GM21737 (cell line): ENCODE measurements around the gene KRT86.
"Not testable (repeated sequence)": the region's sequence is repeated elsewhere in the genome, so short reads cannot be mapped to it uniquely, and the experiment has no call there.

Source experiments
- ATAC-seq: cut with Tn5 transposase; IDR thresholded peaks from one replicate; pipeline ENCODE4 v1.9.1; 2021; ENCODE audit warnings: mild to moderate bottlenecking, moderate library complexity; ENCODE audit not compliant: unreplicated experiment

The KRT86 gene

GRCh38 chr12:52267266-52267665 lies 7.2 kb upstream of the KRT86 start:
- no peak for ATAC-seq

- no peak for ATAC-seq
These were observed 6.7 kb upstream of the KRT86 start for GRCh38 chr12:52267699-52268098.

- ATAC-seq: no peak
These were observed 6.2 kb upstream of the KRT86 start for GRCh38 chr12:52268212-52268611.

- ATAC-seq: no peak
These were observed 3.8 kb upstream of the KRT86 start for GRCh38 chr12:52270541-52271070.

- no peak for ATAC-seq
These were observed 3.3 kb upstream of the KRT86 start for GRCh38 chr12:52271158-52271557.

GRCh38 chr12:52275686-52276085 lies 1.2 kb downstream of the KRT86 start:
- ATAC-seq: no peak

GRCh38 chr12:52277486-52278245 lies 3.2 kb downstream of the KRT86 start:
- ATAC-seq: no peak

- no peak for ATAC-seq
These were observed 4.4 kb downstream of the KRT86 start for GRCh38 chr12:52278575-52279421.

GRCh38 chr12:52279422-52280318 lies 5.2 kb downstream of the KRT86 start:
- no peak for ATAC-seq

- no peak for ATAC-seq
These were observed 5.9 kb downstream of the KRT86 start for GRCh38 chr12:52280319-52280795.

GRCh38 chr12:52280796-52281560 lies 6.5 kb downstream of the KRT86 start:
- no peak for ATAC-seq

DNA sequence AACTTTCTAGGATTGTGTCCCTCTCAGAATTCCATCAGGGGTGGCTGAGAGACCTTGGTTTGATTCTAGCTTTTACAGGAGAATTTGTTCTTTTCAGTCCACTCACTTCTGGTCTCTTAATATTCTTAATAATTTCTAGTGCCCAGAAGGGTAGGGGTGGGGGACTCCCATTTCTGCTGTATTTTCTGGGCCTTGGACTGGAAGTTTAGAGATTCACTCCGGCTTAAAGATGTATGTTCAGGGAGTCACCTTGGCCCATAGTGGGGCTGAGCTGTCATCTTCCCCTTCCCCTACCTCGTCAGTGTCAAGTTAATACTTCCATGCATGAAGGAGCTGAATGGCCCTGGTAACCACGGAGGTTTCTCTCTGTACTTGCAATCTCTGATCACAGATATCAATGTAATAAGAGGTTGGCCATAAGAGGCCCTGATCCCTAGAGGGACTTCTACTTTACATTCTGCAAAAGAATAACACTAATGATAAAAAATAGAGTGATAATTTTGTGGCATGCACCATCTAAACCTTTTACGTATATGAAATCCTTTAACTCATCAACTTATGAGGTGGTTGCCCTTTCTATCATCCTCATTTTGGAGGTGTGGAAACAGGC lies 10.2 kb downstream of the KRT86 start:
- no peak for ATAC-seq

GRCh38 chr12:52285172-52285745 lies 10.8 kb downstream of the KRT86 start:
- ATAC-seq: no peak

- ATAC-seq: no peak
These were observed 11.5 kb downstream of the KRT86 start for GRCh38 chr12:52285851-52286530.

GRCh38 chr12:52286857-52287785 lies 12.7 kb downstream of the KRT86 start:
- ATAC-seq: not testable (repeated sequence)

- ATAC-seq: peak; percentile 76
These were observed 13.7 kb downstream of the KRT86 start for GRCh38 chr12:52287816-52288805.
